Measurements from ENCODE around the gene PTCRA.
"Not testable (repeated sequence)": the region's sequence is repeated elsewhere in the genome, so short reads cannot be mapped to it uniquely, and the experiment has no call there.

The PTCRA gene

DNA sequence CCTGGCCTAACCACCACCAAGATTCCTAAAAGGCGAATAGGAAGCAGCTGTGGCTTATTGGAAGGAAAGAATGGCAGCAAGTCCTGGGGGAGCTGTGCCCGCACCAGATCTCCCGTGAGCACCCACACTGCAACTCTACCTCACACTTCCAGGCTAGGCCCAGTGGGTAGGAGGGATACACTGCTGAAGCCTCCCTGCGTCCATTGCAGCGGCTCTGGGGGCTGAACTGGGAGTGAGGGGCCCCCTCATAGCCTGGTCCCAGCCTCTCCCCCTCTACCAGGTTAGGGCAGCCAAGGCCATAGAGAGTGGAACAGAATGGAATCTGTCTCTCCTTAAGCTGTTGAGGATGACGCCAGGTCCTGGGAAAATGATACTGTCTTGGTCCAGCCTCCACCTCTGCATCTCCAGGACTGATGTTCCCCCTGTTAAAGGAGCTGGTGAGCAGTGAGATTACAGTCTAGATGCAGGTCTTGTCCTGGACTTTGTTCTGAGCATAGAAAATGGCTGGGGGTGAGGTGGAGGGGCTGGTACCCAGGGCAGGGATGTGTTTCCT, 24.7 kb downstream of the PTCRA start:
- DNase-seq (ENCODE audit: low read depth): no peak

- DNase-seq (ENCODE audit: low read depth): not testable (repeated sequence)
Observed at GRCh38 chr6:42941356-42941755, 25.5 kb downstream of the PTCRA start.

DNA sequence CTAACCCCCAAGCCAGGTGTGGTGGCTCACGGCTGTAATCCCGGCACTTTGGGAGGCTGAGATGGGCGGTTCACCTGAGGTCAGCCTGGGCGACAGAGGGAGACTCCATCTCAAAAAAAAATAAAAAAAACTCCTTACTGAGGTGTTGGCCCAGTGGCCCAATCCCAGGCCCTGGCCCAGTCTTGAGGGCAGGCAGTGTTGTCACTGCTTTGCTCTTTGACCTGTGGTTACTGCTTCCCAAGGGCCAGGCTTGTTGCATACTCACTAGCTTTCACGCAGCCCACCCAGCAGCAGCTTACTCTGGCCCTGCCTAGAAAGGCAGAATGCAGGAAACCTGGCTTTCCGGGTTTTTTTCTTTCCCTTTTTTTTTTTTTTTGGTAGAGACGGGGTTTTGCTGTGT, 26.6 kb downstream of the PTCRA start:
- no peak for DNase-seq (ENCODE audit: low read depth)

DNA sequence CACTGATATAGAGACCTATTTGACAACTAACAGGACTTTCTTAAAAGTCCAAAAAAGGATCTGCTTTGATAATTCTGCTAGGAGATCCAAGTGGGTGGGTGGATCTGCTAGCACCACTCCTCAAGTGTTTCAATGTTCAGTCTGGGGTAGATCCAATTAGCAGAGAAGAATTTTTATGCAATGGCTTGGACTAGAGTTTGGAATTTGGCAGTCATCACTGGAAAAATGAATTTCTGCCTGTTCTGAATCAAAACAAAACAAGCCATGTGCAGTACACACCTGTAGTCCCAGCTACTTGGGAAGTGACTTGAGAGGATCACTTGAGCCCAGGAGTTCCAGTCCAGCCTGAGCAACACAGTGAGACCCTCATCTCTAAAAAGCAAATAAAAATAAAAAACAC, 32.1 kb downstream of the PTCRA start:
- DNase-seq (ENCODE audit: low read depth): no peak

GRCh38 chr6:42952389-42952788, 36.5 kb downstream of the PTCRA start:
- DNase-seq (ENCODE audit: low read depth): no peak

GRCh38 chr6:42954405-42954804, 38.6 kb downstream of the PTCRA start:
- not testable (repeated sequence) for DNase-seq (ENCODE audit: low read depth)

DNA sequence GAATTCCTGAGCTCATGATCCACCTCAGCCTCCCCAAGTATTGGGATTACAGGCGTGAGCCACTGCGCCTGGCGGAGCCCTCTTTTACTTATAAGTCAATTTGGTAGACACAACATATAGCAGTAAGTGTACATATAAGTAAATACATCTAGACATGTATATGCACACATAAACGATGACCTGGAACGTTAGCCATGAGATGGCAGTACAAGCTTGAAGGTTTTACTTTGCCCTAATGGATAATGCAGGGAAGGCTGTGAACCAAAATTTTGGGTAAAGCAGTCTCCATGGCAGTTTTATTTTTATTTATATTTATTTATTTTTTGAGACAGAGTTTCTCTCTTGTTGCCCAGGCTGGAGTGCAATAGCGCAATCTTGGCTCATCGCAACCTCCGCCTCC, 42.3 kb downstream of the PTCRA start:
- DNase-seq (ENCODE audit: low read depth): no peak

DNA sequence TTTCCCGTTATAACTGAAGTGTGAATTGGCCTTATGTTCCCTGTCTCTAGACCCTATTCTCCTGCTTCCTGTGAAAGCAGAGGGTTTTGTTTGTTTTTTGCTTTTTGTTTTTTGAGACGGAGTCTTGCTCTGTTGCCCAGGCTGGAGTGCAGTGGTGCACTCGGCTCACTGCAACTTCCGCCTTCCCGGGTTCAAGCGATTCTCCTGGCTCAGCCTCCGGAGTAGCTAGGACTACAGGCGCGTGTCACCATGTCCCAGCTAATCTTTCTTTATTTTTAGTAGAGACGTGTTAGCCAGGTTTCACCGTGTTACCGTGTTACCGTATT, 44.0 kb downstream of the PTCRA start:
- DNase-seq (ENCODE audit: low read depth): no peak

DNA sequence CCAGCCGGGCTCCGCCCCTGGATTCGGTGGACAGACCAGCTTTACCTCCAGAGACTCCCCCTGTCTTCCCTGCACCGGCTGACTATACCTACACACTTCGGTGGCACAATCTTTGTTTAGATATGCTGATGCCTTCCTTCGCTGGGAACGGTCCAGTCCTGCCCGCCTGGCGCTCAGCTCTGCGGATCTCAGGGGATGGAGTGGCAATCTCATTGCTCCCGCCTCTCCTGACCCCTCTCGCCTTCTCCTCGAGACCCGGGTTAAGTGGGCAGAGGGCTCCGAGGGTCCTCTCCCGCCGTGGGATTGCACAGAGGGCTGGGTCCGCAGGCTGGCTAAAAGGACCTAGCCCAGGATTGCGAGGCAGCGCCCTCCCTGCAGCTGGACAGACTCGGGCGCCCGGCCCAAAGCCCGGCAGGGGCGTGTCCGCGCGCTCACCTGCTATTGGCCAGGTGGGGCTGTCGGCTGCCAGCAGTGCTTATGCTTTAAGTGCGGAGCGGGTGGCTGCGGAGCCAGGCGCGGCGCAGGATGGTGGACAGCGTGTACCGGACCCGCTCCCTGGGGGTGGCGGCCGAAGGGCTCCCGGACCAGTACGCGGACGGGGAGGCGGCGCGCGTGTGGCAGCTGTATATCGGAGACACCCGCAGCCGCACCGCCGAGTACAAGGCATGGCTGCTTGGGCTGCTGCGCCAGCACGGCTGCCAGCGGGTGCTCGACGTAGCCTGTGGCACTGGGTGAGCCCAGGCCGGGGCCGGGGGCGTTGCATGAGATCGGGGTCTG, 44.6 kb downstream of the PTCRA start, which contains the start of gene GNMT:
Gene GNMT, plus strand, starts transcription at position 512 of the 777 bp plus-strand sequence. Its CDS starts 14 bp downstream, at position 526.
- DNase-seq (ENCODE audit: low read depth): no peak

- DNase-seq (ENCODE audit: low read depth): no peak
Observed at GRCh38 chr6:42961020-42961470, 45.2 kb downstream of the PTCRA start.

DNA sequence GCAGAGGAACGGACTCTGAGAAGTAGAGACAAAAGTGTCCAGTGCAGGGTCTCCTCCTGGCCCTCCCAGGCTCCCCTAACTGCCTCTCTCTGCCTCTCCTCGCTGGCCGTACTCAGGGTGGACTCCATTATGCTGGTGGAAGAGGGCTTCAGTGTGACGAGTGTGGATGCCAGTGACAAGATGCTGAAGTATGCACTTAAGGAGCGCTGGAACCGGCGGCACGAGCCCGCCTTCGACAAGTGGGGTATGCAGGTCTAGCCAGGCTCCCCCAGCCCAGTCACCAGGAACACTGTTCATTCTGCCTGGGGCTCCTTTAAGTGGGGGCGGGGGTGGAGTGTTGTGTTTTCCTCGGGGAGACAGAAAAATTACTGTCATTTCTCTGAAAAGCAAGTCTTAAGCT, 46.2 kb downstream of the PTCRA start:
- no peak for DNase-seq (ENCODE audit: low read depth)

- DNase-seq (ENCODE audit: low read depth): no peak
Observed at GRCh38 chr6:42962502-42963178, 46.8 kb downstream of the PTCRA start.

DNA sequence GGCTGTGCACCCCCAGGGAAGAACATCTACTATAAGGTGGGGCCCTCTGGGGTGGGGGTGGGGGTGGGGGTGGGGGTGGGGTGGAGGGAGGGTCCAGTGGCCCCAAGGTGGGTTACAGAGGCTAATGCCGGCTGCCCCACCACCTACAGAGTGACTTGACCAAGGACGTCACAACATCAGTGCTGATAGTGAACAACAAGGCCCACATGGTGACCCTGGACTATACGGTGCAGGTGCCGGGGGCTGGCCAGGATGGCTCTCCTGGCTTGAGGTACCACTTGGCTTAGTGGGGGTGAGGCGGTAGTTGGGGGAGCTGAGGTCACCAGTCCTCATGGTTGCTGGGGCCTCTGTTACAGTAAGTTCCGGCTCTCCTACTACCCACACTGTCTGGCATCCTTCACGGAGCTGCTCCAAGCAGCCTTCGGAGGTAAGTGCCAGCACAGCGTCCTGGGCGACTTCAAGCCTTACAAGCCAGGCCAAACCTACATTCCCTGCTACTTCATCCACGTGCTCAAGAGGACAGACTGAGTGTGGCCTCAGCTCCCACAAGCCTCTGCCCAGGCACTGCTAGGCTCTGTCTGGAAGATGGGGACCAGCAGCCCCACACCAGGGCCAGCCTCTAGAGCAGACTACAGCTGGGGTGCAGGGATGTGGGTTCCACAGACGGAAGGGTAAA, 47.5 kb downstream of the PTCRA start:
- DNase-seq (ENCODE audit: low read depth): no peak

GRCh38 chr6:42963855-42964605, 48.2 kb downstream of the PTCRA start:
- no peak for DNase-seq (ENCODE audit: low read depth)

- no peak for DNase-seq (ENCODE audit: low read depth)
Observed at GRCh38 chr6:42966571-42966970, 50.7 kb downstream of the PTCRA start.

- DNase-seq (ENCODE audit: low read depth): no peak
Observed at GRCh38 chr6:42967228-42967627, 51.4 kb downstream of the PTCRA start.

GRCh38 chr6:42968126-42968701, 52.4 kb downstream of the PTCRA start:
- DNase-seq (ENCODE audit: low read depth): no peak

GRCh38 chr6:42968783-42969182, 52.9 kb downstream of the PTCRA start:
- no peak for DNase-seq (ENCODE audit: low read depth)

DNA sequence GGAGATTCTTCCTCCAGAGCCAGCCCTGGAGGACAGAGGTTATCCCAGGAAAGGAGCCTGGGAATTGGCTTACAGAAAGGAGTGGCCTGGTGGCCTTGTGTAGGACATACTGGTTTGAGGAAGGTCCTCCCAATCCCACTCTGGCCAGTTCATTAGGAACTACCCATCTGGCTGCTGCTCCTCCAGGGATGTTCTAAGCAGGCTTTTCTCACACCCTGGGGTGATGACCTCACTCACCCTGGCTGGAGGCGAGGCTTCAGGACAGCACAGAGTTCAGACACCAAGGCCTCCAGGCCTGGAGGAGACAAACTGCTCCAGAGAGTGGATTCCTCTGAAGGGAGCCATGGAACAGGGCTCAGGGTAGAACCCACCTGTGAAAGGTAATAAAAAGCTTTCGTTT, 53.6 kb downstream of the PTCRA start:
- DNase-seq (ENCODE audit: low read depth): no peak

- DNase-seq (ENCODE audit: low read depth): no peak
Observed at GRCh38 chr6:42969934-42970333, 54.1 kb downstream of the PTCRA start.

DNA sequence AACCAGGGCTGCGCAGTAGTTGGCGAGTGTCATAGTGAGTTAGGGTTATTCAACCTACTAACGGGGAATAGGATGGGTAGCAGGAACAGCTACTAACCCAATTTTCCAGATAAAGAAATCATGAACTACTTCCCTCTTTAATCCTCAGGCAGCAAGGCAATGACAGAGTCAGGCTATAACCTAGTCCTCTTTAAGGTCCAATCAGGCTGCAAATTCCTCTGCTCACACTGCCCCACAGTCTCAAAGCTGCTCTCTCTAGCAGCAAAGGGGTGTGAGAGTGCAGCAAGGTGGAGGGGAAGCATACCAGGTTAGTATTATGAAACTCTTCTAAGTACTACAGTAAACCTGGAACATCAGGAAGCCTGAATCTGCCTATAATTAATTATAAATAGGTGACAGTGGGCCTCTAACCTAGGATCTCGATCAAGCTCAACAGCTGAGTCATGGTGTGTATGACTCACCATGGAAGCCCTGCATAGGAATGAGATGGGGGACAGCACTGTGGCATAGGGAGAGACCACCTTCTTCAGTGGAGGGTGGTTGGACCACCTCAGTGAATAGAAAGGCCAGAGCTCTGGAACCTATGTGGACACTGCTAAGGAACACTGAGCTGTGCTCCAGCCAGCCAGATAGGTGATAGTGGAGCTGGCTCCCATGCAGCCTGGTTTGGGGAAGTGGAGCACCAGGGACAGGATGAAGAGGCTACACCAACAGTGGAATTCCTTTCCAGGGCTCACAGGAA, 55.2 kb downstream of the PTCRA start:
- DNase-seq (ENCODE audit: low read depth): no peak

All from activated gamma-delta T cell treated with anti-CD3 and anti-CD28 coated beads, Interleukin-2, amount 50 U/mL, for 16 hours (primary cell).